MM.1S (cell line): ENCODE results near the gene KIAA1217.

Experiments used
- DNase-seq: peaks from one replicate; pipeline ENCODE4 v3.0.0-alpha.2; 2015
- H2AFZ ChIP-seq: fragments of 300-600 bp; sonication (generic); 2 replicates; pipeline ENCODE4 v1.6.0; 2016; ENCODE audit warnings: antibody characterized with exemption, low read length
- H3F3A ChIP-seq: fragments of 300-600 bp; sonication (generic); 2 replicates; pipeline ENCODE4 v1.6.1; 2016; ENCODE audit warnings: mild to moderate bottlenecking, antibody characterized with exemption, low read length, moderate library complexity, mixed read lengths; ENCODE audit not compliant: insufficient read depth
- H3K27ac ChIP-seq: fragments of 300-600 bp; sonication (generic); 2 replicates; pipeline ENCODE4 v1.5.1; 2016; ENCODE audit warnings: mild to moderate bottlenecking, low read length
- H3K27me3 ChIP-seq: fragments of 300-600 bp; sonication (generic); replicated peaks from 2 replicates; pipeline ENCODE4 v1.6.0; 2016; ENCODE audit warnings: low read length; ENCODE audit not compliant: insufficient read depth
- H3K36me3 ChIP-seq: fragments of 300-600 bp; sonication (generic); replicated peaks from 2 replicates; pipeline ENCODE4 v1.6.1; 2016; ENCODE audit warnings: mild to moderate bottlenecking, low read length, mixed read lengths; ENCODE audit not compliant: insufficient read depth
- H3K4me1 ChIP-seq: fragments of 300-600 bp; sonication (generic); 2 replicates; pipeline ENCODE4 v1.6.1; 2016; ENCODE audit warnings: low read length, mixed read lengths
- H3K4me2 ChIP-seq: fragments of 300-600 bp; sonication (generic); 2 replicates; pipeline ENCODE4 v1.6.0; 2016; ENCODE audit warnings: low read depth, low read length
- H3K4me3 ChIP-seq: fragments of 300-600 bp; sonication (generic); 2 replicates; pipeline ENCODE4 v1.5.1; 2016; ENCODE audit warnings: low read length, mixed read lengths
- H3K79me2 ChIP-seq: fragments of 300-600 bp; sonication (generic); 2 replicates; pipeline ENCODE4 v1.6.1; 2016; ENCODE audit warnings: mixed run types, low read length, mixed read lengths
- H3K9ac ChIP-seq: fragments of 300-600 bp; sonication (generic); 2 replicates; pipeline ENCODE4 v1.6.1; 2016; ENCODE audit warnings: low read length, mixed read lengths
- H3K9me2 ChIP-seq: fragments of 300-600 bp; sonication (generic); replicated peaks from 2 replicates; pipeline ENCODE4 v1.6.1; 2016; ENCODE audit warnings: mild to moderate bottlenecking, low read length, mixed read lengths; ENCODE audit not compliant: insufficient read depth
- H3K9me3 ChIP-seq: fragments of 300-600 bp; sonication (generic); replicated peaks from 2 replicates; pipeline ENCODE4 v1.6.1; 2016; ENCODE audit warnings: mild to moderate bottlenecking, low read length, mixed read lengths; ENCODE audit not compliant: insufficient read depth
- H4K20me1 ChIP-seq: fragments of 300-600 bp; sonication (generic); 2 replicates; pipeline ENCODE4 v1.6.1; 2016; ENCODE audit warnings: mild to moderate bottlenecking, low read length, moderate library complexity, mixed read lengths; ENCODE audit not compliant: insufficient read depth
- EZH2 ChIP-seq: fragments of 300-600 bp; sonication (generic); optimal IDR thresholded peaks from 2 replicates; pipeline ENCODE3; 2017; ENCODE audit warnings: low read depth, mild to moderate bottlenecking, antibody characterized with exemption, low read length, mixed read lengths
- EZH2phosphoT487 ChIP-seq: fragments of 300-600 bp; sonication (generic); IDR thresholded peaks from 2 replicates; pipeline ENCODE4 v1.6.1; 2018; ENCODE audit warnings: antibody characterized with exemption, low read length
- TF ChIP-seq, protein P1 (sequence below): fragments of 300-600 bp; sonication (generic); IDR thresholded peaks from 2 replicates; pipeline ENCODE4 v1.5.1; 2016; ENCODE audit warnings: antibody characterized with exemption, low read length, mixed read lengths

Gene KIAA1217

DNA sequence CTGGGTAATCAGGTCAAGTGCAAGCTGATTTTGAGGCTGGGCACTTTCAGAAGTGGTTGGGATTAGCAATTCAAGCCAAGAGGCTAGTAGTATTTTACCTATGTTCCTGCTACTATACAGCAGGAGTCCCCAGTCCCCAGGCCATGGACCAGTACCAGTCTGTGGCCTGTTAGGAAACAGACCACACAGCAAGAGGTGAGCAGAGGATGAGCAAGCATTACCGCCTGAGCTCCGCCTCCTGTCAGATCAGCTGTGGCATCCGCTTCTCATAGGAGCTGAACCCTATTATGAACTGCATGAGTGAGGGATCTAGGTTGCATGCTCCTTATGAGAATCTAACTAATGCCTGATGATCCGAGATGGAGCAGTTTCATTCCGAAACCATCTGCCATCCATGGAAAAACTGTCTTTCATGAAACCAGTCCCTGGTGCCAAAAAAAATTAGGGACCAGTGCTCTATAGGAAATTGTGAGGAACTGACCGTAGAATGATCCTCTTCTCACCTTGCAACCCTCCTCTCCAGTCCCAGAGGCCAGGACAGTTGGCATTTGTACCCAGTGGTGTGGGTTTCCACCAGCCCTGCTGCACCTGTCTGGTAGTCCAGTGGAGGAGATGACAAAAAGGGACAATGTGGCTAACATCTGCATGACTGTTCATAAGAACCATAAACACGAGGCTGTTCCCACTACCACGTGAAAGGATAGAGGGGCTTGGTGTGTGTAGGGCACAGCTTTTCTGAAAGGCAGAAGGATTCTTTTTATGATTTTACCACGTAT, 172.5 kb downstream of the KIAA1217 start:
- Histone ChIP-seq H3K27ac (no peak overlapping the region), H3K4me3 (no peak overlapping the region), H3K4me1 (peaks cover 29% of the 10 kb centered on the region), H3K27me3 (no peaks in the 10 kb centered on the region), H3K9me3 (no peaks in the 10 kb centered on the region), H3K4me2 (no peak overlapping the region), H3K79me2 (no peaks in the 10 kb centered on the region), H3K36me3 (no peaks in the 10 kb centered on the region), H4K20me1 (no peaks in the 10 kb centered on the region), H2AFZ (no peak overlapping the region), H3K9ac (no peak overlapping the region), H3F3A (peaks cover 13% of the 10 kb centered on the region), H3K9me2 (no peaks in the 10 kb centered on the region)
- no peak for DNase-seq
- no peak for TF ChIP-seq EZH2
- TF ChIP-seq, protein P1, sequence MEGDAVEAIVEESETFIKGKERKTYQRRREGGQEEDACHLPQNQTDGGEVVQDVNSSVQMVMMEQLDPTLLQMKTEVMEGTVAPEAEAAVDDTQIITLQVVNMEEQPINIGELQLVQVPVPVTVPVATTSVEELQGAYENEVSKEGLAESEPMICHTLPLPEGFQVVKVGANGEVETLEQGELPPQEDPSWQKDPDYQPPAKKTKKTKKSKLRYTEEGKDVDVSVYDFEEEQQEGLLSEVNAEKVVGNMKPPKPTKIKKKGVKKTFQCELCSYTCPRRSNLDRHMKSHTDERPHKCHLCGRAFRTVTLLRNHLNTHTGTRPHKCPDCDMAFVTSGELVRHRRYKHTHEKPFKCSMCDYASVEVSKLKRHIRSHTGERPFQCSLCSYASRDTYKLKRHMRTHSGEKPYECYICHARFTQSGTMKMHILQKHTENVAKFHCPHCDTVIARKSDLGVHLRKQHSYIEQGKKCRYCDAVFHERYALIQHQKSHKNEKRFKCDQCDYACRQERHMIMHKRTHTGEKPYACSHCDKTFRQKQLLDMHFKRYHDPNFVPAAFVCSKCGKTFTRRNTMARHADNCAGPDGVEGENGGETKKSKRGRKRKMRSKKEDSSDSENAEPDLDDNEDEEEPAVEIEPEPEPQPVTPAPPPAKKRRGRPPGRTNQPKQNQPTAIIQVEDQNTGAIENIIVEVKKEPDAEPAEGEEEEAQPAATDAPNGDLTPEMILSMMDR = no peak
- no peak for TF ChIP-seq EZH2phosphoT487

DNA sequence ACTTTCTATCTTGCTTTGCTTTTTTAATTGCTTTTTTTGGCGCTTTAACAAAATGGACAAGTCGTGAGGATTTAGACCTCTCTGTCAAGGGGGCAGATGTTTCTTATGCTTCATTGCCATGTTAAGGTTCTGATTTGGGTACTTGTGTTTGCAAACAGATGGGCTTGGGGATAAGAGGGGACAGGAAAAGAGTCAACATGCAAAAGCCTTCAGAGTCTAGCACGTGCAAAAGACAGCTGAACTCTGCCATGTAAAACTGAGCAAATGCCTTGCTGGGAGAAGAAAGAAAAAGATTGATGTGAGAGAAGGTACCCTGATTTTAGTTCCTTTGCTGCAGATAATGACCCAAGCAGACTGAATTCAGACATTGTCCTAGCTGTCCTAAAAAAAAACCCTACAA, 173.1 kb downstream of the KIAA1217 start:
- H3K79me2 ChIP-seq = no peaks in the 10 kb centered on the region
- no peak overlapping the region for H3K27ac ChIP-seq
- H3K27me3 ChIP-seq = no peaks in the 10 kb centered on the region
- H4K20me1 ChIP-seq = no peaks in the 10 kb centered on the region
- H3F3A ChIP-seq = peaks cover 13% of the 10 kb centered on the region
- DNase-seq = no peak
- H2AFZ ChIP-seq = no peak overlapping the region
- H3K4me2 ChIP-seq = no peak overlapping the region
- TF ChIP-seq EZH2 (no peak), EZH2phosphoT487 (no peak)
- TF ChIP-seq, protein P1 = no peak
- peaks cover 29% of the 10 kb centered on the region for H3K4me1 ChIP-seq
- H3K36me3 ChIP-seq = no peaks in the 10 kb centered on the region
- H3K9ac ChIP-seq = no peak overlapping the region
- no peak overlapping the region for H3K4me3 ChIP-seq
- H3K9me2 ChIP-seq = no peaks in the 10 kb centered on the region
- no peaks in the 10 kb centered on the region for H3K9me3 ChIP-seq

DNA sequence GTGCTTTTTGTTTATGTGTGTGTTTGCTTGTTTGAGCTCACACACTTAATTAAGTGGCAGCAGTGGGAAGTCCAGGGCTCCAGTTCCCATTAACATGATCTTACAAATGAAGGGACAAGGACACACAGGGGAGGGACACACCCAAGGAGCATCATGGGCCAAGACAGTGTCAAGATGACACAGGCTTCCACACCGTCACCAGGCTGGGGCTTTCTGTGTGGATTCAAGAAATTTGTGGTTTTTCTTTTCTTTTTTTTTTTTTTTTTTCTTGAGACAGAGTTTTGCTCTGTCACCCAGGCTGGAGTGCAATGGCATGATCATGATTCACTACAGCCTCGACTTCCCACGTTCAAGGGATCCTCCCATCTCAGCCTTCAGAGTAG, 173.6 kb downstream of the KIAA1217 start:
- Histone ChIP-seq H3K27ac (no peak overlapping the region), H2AFZ (no peak overlapping the region), H3K4me3 (no peak overlapping the region), H3F3A (peaks cover 13% of the 10 kb centered on the region), H4K20me1 (no peaks in the 10 kb centered on the region), H3K36me3 (no peaks in the 10 kb centered on the region), H3K4me1 (peaks cover 29% of the 10 kb centered on the region), H3K79me2 (no peaks in the 10 kb centered on the region), H3K9ac (no peak overlapping the region), H3K27me3 (no peaks in the 10 kb centered on the region), H3K9me3 (no peaks in the 10 kb centered on the region), H3K4me2 (no peak overlapping the region), H3K9me2 (no peaks in the 10 kb centered on the region)
- TF ChIP-seq, protein P1 = no peak
- TF ChIP-seq EZH2phosphoT487 (no peak), EZH2 (no peak)
- DNase-seq = peak; percentile 34
